ENCODE measurements around the gene CDC14A.

CDC14A gene

GRCh38 chr1:100499194-100499811 is 147.0 kb downstream of the CDC14A start:
- CTCF ChIA-PET = no interaction called here
- Mint-ChIP-seq H3K27me3 (no peaks in the 10 kb centered on the region), H3K4me3 (no peak overlapping the region), H3K36me3 (peaks cover 66% of the 10 kb centered on the region), H3K27ac (no peak overlapping the region), H3K4me1 (no peaks in the 10 kb centered on the region), H3K9me3 (no peaks in the 10 kb centered on the region)
- no peak for DNase-seq

DNA sequence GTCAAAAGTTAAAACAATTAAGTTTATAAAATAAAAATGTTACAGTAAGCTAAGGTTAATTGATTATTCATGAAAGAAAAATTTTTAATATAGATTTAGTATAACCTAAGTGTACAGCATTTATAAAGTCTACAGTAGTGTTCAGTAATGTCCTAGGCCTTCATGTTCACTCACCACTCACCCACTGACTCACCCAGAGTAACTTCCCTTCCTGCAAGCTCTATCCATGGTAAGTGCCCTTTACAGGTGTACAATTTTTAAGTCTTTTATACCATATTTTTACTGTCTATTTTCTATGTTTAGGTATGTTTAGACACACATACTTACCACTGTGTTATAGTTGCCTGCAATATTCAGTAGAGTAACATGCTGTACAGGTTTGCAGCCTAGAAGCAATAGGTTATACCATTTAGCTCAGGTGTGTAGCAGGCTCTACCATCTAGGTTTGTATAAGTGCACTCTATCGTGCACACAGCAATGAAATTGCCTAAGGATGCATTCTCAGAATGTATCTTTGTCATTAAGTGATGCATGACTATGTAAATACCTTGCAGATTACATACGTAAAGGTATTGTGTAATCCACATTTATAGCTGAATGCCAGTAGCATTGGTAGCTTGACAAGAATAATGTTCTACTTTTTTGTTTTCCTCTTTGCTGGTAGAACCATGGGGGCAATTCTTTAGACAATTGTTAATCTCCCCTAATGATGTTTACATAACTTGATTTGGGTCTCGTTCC is 149.9 kb downstream of the CDC14A start:
- CTCF ChIA-PET = no interaction called here
- no peak for DNase-seq
- Mint-ChIP-seq H3K9me3 (no peaks in the 10 kb centered on the region), H3K36me3 (peaks cover 62% of the 10 kb centered on the region), H3K27me3 (no peaks in the 10 kb centered on the region), H3K4me3 (no peak overlapping the region), H3K4me1 (no peaks in the 10 kb centered on the region), H3K27ac (no peak overlapping the region)

DNA sequence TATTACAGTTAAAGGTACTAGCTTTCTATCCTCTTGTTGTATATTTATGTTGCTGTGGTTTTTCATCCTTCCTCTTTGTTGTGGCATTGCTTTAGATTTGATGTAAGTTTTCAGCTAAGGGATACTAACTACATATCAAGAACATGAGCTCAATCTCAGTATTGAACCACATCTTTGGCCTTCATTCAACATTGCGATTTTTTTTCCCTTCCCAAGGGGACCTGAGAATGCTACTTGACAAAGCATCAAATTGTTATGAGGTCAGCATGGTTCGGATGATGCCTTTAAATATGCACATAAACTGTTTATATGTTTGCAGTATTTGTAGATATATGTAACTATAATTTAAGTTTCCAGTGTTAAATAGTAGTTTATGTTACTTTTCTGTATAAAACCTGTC is 153.9 kb downstream of the CDC14A start:
- CTCF ChIA-PET = no interaction called here
- no peak for DNase-seq
- Mint-ChIP-seq H3K4me1 (no peaks in the 10 kb centered on the region), H3K9me3 (no peaks in the 10 kb centered on the region), H3K36me3 (peaks cover 36% of the 10 kb centered on the region), H3K27ac (no peak overlapping the region), H3K4me3 (no peak overlapping the region), H3K27me3 (no peaks in the 10 kb centered on the region)

DNA sequence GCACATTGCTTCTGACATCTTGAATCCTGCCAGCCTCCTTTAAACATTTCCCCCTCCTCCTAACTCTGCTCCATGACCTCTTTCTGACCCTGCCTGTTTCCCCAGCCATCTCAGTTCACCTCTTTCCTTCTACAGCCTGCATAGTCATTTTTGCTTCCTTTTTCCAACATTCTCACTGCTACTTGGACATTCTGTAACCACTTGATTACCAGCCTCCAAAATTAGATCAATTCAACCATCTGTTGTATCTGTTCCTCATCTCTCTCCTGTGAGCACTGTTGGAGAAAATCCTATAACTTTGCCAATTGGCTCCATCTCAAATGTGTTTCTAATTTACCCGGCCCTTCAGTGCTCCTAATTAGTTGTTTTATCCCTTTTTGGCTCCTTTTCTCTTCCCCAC is 158.1 kb downstream of the CDC14A start:
- CTCF ChIA-PET = interaction anchor here (0.9 kb wide), 1 partner anchor 47 kb away, joined by 3 read pairs; no protein-coding TSS in a partner anchor
- no peaks in the 10 kb centered on the region for H3K27me3 Mint-ChIP-seq
- peaks cover 20% of the 10 kb centered on the region for H3K36me3 Mint-ChIP-seq
- H3K9me3 Mint-ChIP-seq = no peaks in the 10 kb centered on the region
- DNase-seq = no peak
- peaks cover 3% of the 10 kb centered on the region for H3K4me1 Mint-ChIP-seq
- H3K4me3 Mint-ChIP-seq = no peak overlapping the region
- no peak overlapping the region for H3K27ac Mint-ChIP-seq

- DNase-seq = no peak
- H3K27ac Mint-ChIP-seq = no peak overlapping the region
- no peaks in the 10 kb centered on the region for H3K27me3 Mint-ChIP-seq
- no peak overlapping the region for H3K4me3 Mint-ChIP-seq
- peaks cover 16% of the 10 kb centered on the region for H3K36me3 Mint-ChIP-seq
- H3K9me3 Mint-ChIP-seq = no peaks in the 10 kb centered on the region
- H3K4me1 Mint-ChIP-seq = peaks cover 3% of the 10 kb centered on the region
- CTCF ChIA-PET = interaction anchor here (0.9 to 1.1 kb wide), 2 partner anchors 32 to 48 kb away, joined by 3 read pairs; no protein-coding TSS in a partner anchor
Measured at GRCh38 chr1:100511058-100511457, 158.8 kb downstream of the CDC14A start.

GRCh38 chr1:100511773-100512172 is 159.5 kb downstream of the CDC14A start:
- CTCF ChIA-PET = interaction anchor here (0.7 to 1.1 kb wide), 2 partner anchors 31 to 229 kb away, joined by 3 read pairs; no protein-coding TSS in a partner anchor
- DNase-seq = no peak

GRCh38 chr1:100512803-100513352 is 160.6 kb downstream of the CDC14A start:
- Mint-ChIP-seq H3K9me3 (no peaks in the 10 kb centered on the region), H3K36me3 (peaks cover 13% of the 10 kb centered on the region), H3K4me3 (no peak overlapping the region), H3K27ac (no peak overlapping the region), H3K4me1 (peaks cover 3% of the 10 kb centered on the region), H3K27me3 (no peaks in the 10 kb centered on the region)
- CTCF ChIA-PET = interaction anchor here (0.6 kb wide), 1 partner anchor 52 kb away, joined by 3 read pairs; no protein-coding TSS in a partner anchor
- no peak for DNase-seq

More at GRCh38 chr1:100511773-100512172, 159.5 kb downstream of the CDC14A start:
- Mint-ChIP-seq H3K27ac (no peak overlapping the region), H3K4me3 (no peak overlapping the region), H3K4me1 (peaks cover 3% of the 10 kb centered on the region), H3K36me3 (peaks cover 13% of the 10 kb centered on the region), H3K9me3 (no peaks in the 10 kb centered on the region), H3K27me3 (no peaks in the 10 kb centered on the region)

GRCh38 chr1:100516857-100517256 is 164.6 kb downstream of the CDC14A start:
- Mint-ChIP-seq H3K36me3 (peaks cover 22% of the 10 kb centered on the region), H3K4me3 (no peak overlapping the region), H3K27ac (no peak overlapping the region), H3K4me1 (peaks cover 3% of the 10 kb centered on the region), H3K27me3 (no peaks in the 10 kb centered on the region), H3K9me3 (no peaks in the 10 kb centered on the region)
- CTCF ChIA-PET = interaction anchor here (0.7 kb wide), 1 partner anchor 21 kb away, joined by 3 read pairs; the partner anchor contains the start of gene GPR88
- no peak for DNase-seq

DNA sequence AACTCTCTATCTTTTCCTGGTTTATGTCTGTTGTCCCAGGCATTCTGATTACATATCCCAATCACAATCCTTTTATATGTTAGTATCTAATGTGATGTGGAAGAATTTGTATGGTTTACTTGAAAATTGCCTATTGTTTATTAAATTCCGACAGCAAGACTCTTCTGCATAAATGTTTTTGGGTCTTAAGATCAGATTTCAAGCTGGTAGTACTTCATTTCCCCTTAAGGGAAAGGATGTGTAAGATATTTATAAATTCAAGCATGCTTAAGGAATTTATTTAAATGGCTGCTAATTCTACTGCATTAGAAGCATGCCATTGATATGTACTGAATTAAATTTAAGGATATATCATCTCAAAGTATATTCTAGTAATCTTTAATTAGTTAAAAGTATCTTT is 165.2 kb downstream of the CDC14A start:
- peaks cover 24% of the 10 kb centered on the region for H3K36me3 Mint-ChIP-seq
- no peaks in the 10 kb centered on the region for H3K27me3 Mint-ChIP-seq

GRCh38 chr1:100518023-100518422 is 165.7 kb downstream of the CDC14A start:
- no peak overlapping the region for H3K4me3 Mint-ChIP-seq
- H3K27ac Mint-ChIP-seq = no peak overlapping the region
- peaks cover 26% of the 10 kb centered on the region for H3K36me3 Mint-ChIP-seq
- CTCF ChIA-PET = no interaction called here
- no peaks in the 10 kb centered on the region for H3K9me3 Mint-ChIP-seq
- H3K4me1 Mint-ChIP-seq = peaks cover 3% of the 10 kb centered on the region
- DNase-seq = no peak
- H3K27me3 Mint-ChIP-seq = no peaks in the 10 kb centered on the region

More for the DNA sequence above, 165.2 kb downstream of the CDC14A start:
- DNase-seq = no peak
- H3K27ac Mint-ChIP-seq = no peak overlapping the region
- H3K4me1 Mint-ChIP-seq = peaks cover 3% of the 10 kb centered on the region
- H3K4me3 Mint-ChIP-seq = no peak overlapping the region
- no peaks in the 10 kb centered on the region for H3K9me3 Mint-ChIP-seq
- CTCF ChIA-PET = no interaction called here

- CTCF ChIA-PET = interaction anchor here (0.6 kb wide), 1 partner anchor 72 kb away, joined by 3 read pairs; no protein-coding TSS in a partner anchor
- Mint-ChIP-seq H3K4me1 (no peaks in the 10 kb centered on the region), H3K4me3 (no peak overlapping the region), H3K36me3 (peaks cover 15% of the 10 kb centered on the region), H3K27me3 (peaks cover 5% of the 10 kb centered on the region), H3K9me3 (no peaks in the 10 kb centered on the region), H3K27ac (no peak overlapping the region)
- DNase-seq = no peak
Measured at GRCh38 chr1:100523038-100523652, 170.8 kb downstream of the CDC14A start.

DNA sequence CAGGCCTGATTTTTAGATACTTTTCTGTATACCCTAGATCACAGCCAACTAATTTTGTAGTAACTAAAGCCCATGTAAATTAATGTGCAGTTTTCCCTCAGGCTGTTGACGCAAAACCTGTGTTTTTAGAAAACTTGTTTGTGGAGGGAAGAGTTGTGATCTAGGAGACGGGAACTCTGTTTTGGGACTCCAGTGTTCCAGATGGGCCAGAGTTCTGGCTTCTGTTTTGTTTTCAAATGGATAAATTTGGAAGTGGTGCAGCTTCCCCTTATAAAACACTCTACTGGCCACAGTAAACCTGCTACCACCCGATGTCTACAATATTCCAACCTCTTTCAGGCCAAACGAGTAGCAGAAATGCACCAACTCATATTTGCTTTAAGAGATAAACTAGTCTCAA is 172.0 kb downstream of the CDC14A start:
- DNase-seq = no peak
- H3K9me3 Mint-ChIP-seq = no peaks in the 10 kb centered on the region
- H3K27ac Mint-ChIP-seq = no peak overlapping the region
- peaks cover 5% of the 10 kb centered on the region for H3K27me3 Mint-ChIP-seq
- H3K36me3 Mint-ChIP-seq = peaks cover 8% of the 10 kb centered on the region
- CTCF ChIA-PET = no interaction called here
- H3K4me1 Mint-ChIP-seq = no peaks in the 10 kb centered on the region
- H3K4me3 Mint-ChIP-seq = no peak overlapping the region

- peaks cover 6% of the 10 kb centered on the region for H3K36me3 Mint-ChIP-seq
- no peaks in the 10 kb centered on the region for H3K9me3 Mint-ChIP-seq
- peaks cover 20% of the 10 kb centered on the region for H3K4me1 Mint-ChIP-seq
- no peak for DNase-seq
- H3K27me3 Mint-ChIP-seq = peaks cover 5% of the 10 kb centered on the region
- H3K27ac Mint-ChIP-seq = no peak overlapping the region
- CTCF ChIA-PET = interaction anchor here (1.2 kb wide), 1 partner anchor 62 kb away, joined by 3 read pairs; no protein-coding TSS in a partner anchor
- no peak overlapping the region for H3K4me3 Mint-ChIP-seq
Measured at GRCh38 chr1:100526894-100527293, 174.6 kb downstream of the CDC14A start.

GRCh38 chr1:100528871-100529270 is 176.6 kb downstream of the CDC14A start:
- Mint-ChIP-seq H3K27me3 (peaks cover 11% of the 10 kb centered on the region), H3K27ac (no peak overlapping the region), H3K36me3 (no peaks in the 10 kb centered on the region), H3K4me1 (peaks cover 30% of the 10 kb centered on the region), H3K4me3 (no peak overlapping the region), H3K9me3 (no peaks in the 10 kb centered on the region)
- no peak for DNase-seq
- CTCF ChIA-PET = interaction anchor here (1.4 kb wide), 1 partner anchor 14 kb away, joined by 3 read pairs; no protein-coding TSS in a partner anchor

Measured in activated naive CD4-positive, alpha-beta T cell treated with anti-CD3 and anti-CD28 coated beads, Interleukin-2, amount 10 ng/mL, durations not matched to agents 7 days and 5 days (primary cell).